Right kidney (tissue), 1 donor: Measurements from ENCODE around the gene LAMB3.

ENCODE experiments used
- DNase-seq: peaks from one replicate; pipeline ENCODE4 v3.0.0-alpha.2; 2016

The LAMB3 gene

DNA sequence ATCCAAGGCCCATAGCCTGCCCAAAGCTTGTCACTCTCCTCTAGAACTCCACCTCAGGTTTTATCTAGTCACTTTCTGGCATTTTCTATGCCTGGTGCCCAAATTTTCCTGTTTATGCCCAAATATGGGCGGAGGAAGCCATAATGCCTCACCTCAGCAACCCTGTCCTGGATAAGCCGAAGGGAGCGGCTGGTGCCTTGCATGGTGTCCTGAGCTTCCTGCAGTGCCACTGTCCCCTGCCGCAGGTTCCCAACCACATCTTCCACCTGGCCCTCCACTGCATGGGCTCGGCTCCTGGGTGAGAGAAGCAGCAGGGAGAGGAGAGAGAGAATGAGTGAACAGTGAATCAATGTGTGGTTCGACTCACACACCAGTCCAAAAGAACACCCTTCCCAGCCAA is 34.5 kb downstream of the LAMB3 start:
- no peak for DNase-seq

DNA sequence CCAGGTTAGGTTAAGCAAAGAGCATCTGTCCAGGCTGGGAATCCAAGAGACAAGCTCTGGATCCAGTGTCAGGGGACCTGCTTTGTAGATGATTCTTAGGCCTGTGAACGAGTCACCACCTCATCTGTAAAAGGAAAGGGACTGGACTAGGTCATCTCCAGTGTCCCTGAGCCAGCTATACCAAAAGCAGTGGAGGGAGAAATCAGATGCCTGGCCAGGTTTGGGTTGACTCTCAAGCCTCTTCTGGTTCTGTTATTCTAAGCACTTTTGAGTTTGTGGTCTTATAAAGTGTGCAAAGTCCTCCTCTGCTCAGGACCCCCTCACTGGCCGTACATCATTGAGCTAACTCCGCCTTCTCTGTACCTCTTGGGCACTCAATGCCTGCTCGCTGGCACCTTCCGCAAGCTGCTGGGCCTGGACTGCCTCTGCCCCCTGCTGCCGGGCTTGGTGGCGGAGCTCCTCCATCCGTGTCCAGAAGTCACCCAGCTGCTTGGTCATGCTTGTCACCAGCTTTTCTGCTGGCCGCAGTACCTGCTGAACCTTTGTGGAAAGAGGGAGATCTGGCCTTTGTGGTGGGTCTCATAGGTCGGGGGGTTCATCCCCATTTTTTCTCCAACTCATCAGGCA is 35.1 kb downstream of the LAMB3 start:
- no peak for DNase-seq

DNA sequence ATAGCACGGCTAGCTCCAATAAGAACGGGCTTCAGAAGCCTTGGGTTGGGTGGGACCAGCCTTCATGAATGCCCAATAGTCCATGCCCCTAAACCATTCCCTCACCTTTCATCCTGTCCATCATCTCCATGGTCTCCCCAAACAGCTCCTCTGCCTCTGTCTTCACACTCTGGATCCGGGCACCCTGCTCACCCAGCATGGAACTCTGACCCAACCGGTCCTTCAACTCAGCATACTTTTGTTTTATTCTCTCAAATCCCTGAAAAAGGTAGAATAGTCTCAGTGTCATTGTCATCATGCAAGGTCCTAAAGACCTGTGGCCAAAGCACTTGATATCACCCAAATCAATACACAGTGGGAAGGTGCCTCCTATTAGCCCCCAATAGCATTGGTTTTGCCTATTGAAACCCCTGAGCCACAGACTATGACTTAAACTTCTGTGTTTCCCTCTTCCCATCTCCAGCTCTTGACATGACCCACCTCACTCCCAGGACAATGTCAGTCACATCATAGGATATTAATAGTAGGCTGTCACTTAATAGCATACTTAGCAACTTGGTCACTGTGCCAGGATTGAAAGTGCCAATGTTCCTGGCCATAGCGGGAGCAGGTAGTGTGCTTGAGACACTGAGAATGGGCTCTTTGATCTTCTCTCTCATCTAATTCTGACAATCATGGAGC is 35.7 kb downstream of the LAMB3 start:
- no peak for DNase-seq

DNA sequence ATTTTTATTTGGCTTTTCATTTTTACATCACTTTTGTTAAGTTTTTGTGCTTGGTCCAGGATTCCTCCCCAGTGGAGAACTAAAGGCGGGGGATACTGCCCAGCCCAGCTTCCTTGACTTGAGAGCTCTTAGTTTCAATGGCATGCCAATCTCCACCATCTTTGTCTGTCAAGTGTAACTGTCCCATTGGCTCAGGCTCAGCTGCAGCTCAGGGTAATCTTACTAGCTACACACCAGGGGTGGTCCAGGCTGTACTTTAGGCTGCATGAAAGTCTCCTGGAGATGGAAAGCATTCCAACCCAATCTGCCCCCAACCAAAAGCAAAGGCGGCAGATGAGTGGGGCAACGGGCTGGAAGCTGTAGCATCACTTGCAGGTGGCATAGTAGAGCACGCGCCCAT is 37.3 kb downstream of the LAMB3 start:
- no peak for DNase-seq

DNA sequence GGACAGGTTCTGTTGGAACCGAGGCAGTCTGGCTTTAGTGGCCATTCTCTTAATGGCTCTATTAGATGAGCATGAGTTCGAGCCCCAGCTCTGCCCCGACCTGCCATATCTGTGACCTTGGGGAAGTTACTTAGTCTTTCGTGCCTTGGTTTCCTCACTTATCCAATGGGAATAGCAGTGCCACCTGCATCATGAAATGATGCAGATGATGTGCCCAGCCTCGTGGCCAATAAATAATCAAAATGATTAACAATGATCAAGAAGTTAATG is 38.1 kb downstream of the LAMB3 start:
- DNase-seq = no peak

DNA sequence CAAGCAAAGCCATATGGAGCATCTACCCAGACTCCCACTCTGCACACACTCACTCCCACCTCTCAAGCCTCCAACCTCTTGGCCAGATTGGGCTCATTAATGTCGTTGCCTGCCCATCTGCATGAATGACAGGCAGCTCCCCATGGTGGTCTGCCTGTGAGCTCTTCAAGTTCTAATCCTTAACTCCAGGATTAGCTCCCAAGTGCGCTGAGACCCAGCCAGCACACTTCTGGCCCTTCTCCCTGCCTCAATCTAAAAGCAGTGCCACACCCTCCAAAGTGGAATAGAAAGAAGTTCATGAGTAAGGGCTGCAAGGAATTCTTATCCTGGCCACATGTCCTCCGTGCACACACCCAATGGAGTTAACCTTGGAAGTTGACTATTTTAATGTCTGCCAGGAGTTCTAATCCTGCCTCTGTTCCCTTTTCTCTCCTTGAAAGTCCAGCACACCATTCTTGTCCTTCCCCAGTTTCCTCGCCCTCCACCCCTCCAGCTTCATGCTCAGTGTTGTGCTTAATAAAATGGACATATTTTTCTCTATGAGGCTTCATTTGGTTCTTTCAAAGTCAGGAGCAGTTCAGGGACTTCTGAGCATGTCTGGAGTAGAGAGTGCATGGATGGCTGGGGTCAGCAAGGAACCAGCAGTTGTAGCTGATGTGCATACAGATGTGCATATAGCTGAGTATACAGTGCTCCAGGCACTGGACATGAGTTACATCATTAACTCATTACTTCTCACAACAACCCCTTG is 38.6 kb downstream of the LAMB3 start:
- DNase-seq = no peak

DNA sequence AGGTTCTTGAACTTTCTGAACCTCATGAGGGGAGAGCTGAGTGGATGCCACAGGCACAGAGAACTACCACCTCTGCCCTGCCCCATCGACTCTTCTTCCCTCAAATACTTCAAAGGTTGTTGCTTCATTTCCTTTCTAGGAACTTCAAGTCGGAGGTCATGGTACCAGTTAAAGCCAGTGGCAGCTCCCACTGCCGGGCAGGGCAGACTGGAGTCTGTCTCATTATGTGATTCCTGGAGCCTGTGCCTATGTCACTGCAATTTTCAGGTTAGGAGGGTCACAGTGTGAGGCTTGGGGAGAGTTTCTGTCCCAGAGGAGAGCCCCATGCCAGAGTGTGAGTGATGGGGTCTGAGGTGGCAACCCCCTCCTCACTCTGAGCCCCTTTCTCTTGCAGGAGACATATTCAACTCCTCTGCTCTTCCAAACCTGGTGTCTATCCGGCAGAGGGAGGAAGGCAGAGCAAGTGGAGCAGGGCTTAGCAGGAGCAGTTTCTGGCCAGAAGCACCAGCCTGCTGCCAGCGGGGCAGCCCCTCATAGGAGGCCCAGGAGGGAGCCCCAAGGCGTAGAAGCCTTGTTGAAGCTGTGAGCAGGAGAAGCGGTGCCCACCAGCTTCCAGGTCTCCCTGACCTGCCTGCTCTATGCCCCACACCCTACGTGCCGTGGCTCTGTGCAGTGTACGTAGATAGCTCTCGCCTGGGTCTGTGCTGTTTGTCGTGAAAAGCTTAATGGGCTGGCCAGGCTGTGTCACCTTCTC is 39.4 kb downstream of the LAMB3 start:
- no peak for DNase-seq

DNA sequence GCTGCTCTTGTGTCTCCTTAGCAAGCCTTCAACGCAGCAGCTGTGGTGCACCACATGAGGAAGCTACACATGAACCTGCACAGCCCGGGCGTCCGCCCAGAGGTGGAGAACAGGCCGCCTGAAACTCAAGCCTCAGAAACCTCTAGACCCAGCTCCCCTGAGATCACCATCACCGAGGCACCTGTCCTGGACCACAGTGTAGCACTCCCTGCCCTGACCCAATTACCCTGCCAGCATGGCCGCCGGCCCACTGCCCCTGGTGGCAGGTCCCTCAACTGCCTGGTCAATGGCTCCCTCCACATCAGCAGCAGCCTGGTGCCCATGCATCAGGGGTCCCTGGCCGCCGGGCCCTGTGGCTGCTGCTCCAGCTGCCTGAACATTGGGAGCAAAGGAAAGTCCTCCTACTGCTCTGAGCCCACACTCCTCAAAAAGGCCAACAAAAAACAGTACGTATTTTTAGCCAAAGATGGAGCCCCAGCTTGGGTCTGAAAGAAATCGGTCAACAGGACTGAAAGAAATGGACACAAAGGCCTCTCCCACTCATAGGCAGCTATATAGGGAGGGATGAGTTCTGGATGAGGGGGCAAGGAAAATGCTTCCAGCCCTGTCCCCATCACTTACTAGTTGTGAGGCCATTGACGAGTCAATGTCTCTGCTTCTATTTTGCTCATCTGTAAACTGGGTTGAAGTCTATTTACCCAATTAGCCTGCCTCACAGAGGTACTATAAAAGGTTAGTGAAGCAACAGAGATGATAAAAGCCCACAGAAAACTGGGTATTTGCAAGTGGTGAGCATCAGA is 40.3 kb downstream of the LAMB3 start:
- DNase-seq = no peak

DNA sequence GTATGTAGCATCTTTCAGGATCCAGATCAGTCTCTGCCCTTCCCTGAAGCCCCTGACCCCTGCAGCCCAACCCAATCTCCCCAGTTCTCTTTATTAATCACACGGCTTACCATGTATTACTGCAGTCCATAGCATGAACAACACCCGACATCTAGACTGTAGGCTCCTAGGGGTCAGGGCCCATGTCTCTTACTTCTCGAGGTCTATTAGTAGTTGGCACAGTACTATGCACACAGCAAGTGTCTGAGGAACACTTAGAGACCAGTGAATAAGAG is 41.7 kb downstream of the LAMB3 start:
- DNase-seq = no peak

DNA sequence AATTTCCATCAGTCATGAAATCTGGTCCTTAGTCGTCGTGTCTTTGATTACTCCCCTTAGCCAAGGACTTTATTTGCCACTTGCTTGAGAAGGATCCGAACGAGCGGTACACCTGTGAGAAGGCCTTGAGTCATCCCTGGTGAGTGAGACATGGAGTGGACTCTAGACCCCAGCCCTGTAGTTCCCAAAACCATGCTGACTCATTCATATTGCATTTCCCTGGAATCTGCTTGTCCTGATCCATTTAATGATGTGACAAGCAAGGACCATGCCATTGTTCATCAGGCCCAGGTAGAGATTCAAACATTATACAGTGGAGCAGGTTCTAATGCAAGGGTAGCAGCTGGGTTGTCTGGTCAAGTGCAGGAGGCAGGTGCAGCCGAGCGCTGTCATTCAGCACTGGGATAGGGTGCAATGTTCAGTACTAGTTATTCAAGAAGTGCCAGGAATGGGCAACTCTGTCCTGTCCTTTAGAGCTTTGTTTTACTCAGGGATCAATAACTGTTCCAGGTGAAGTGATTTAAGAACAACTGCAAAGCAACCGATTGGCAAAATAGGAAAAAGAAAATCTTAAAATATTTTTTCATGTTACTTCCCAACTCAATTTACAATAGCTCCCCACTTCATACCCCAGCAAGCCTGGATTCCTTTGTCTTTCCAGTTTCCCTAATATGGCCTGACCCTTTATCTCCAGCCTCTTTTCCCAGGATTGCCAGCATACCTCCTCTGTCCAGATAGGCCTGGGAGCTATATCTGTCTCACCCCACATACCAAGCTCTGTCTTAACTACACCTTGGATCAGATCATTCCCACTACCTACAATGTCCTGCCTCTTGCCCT is 42.2 kb downstream of the LAMB3 start:
- no peak for DNase-seq

DNA sequence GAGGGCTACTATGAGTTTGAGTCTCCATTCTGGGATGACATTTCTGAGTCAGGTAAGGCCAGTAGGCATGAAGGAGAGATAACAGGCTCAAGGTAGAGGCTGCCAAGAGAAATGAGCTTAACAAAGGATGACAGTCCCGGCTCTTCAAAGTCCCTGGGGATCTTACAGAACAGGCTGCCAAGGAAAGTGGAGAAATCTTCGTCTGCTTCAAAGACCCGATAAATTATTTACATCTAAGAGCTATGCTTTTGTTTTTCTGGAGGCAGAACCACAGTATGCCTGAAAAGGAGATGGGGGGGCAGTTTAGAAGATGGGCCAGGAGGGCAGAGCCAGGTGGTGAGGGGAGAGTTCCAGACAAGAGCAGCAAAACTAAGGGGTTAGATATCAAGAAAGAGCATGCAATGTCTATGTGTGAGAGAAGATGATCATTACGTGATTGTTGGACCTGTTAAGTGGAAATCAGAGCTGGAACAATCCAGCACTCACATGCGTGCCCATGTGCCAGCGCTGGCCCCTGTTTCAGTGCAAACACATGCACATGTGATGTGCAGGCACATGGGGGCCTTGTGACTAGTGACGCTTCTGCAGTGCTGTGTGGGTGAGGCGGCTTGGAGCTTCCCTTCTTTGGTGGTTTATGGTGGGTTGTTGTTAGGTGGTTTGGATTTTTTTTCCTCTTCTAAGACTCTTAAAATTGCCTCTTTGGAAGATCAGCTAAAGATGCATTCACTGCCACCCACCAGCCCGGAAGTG is 43.0 kb downstream of the LAMB3 start:
- no peak for DNase-seq

DNA sequence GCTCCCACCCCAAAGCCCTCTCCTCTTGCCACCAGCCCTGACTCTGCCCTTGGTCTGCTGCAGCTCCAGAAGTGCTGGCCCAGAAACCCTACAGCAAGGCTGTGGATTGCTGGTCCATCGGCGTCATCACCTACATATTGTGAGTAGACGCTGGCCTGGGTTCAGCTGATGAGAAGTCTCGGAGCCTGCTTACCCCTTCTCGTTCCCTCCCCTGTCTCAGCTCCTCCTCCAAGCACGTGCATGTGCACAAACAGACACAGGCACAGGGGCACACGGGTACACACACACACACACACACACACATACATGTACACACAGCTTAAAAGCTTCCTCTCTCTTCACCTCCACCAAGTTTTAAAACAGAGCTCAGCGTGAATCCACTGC is 44.4 kb downstream of the LAMB3 start:
- DNase-seq = no peak

DNA sequence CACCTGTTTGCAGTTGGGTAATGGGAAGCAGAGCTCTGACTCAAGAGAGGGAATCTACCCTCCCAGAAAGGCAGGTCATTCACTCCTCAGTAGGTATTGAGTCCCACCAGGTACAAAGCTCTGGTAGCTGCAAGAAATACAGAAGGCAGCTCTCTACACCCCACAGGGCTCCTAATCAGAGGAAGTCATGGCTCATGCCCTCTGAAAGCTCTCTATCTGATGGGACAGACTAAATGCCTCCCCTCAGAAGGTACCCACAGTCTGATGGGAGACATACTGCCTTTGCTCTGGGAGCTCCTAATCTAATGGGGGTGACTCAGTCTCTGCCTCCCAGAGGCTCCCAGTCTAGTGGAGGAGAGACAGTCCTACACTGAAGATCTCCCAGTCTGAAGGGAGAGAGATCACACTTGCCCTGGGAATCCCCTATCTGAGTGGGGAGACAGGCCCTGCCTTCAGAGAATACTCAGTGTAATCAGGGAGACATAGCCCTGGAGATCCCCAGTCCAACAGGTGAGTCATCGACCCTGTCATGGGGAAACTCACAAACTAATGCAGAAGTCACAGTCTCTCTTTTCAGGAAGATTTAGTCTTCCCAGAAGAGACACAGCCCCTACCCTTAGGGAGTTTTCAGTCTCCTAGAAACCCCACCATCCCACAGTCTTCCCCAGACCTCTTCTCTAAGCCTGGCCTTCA is 45.0 kb downstream of the LAMB3 start:
- DNase-seq = no peak

DNA sequence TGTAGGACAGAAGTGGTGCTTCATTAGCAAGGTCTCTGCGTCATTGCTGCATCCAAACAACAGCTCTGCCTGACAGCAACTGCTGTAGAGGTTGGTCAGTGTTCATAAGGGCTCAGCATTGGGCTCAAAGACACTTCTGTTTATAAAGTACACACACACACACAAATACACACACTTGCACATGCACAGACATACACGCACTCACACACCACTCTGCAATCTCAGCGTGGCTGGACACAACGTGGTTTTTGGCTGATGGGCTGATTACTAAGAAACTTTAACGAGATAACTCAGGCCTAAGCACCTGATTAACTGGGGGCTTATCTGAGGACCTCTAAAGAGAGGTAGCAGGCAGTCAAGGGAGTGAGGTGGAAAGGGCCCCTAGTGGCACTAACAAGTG is 48.3 kb downstream of the LAMB3 start:
- DNase-seq = no peak

DNA sequence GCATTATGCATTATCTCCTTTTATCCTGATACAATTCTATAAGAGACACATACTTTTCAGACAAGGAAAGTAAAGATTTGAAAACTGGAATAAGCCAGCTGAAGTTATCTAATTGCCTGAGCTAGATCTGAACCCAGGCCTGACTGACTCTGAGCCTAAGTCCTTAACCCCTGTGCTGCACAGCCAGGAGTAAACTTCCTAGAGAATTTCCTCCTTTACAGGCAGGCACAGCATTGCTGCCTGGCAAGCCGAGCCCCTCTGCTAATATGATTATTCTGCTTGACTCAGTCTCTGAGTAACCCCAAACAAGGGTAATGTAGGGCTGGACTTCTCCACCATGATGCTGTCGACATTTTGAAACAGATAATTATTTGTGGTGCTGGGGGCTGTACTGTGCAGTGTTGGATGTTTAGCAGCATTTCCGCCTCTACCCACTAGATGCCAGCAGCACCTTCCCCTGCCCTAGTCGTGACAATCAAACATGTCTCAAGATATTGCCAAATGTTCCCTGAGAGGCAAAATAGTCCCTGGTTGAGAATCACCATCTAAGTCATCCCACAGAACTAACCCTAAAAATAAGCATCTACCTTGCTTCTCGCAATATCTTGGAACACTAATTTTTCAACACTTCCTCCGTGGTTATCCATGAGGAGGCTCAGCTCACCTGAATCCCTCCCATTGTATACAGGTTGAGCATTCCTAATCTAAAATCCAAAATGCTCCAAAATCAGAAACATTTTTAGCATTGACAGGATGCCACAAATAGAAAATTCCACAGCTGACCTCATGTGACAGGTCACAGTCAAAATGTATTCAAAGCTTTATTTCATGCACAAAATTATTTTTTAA is 50.2 kb downstream of the LAMB3 start:
- DNase-seq = no peak

DNA sequence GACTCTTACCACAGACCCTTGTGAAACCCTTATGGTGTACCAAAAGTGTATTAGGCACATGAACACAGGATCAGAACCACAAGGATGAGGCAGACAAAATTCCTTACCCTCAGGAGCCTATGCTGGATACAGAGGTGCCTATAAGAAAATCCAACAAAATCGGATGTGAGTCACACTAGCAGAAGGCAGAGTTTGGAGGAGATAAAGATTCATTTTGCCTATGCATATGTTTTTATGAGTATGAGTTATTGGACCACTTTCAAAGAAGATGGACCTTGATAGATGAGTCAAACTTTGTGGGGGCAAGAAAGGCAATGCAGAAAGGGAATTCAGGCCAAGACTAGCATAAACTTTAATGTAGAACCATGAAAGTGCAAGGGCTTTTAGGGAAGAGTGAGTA is 51.7 kb downstream of the LAMB3 start:
- no peak for DNase-seq

DNA sequence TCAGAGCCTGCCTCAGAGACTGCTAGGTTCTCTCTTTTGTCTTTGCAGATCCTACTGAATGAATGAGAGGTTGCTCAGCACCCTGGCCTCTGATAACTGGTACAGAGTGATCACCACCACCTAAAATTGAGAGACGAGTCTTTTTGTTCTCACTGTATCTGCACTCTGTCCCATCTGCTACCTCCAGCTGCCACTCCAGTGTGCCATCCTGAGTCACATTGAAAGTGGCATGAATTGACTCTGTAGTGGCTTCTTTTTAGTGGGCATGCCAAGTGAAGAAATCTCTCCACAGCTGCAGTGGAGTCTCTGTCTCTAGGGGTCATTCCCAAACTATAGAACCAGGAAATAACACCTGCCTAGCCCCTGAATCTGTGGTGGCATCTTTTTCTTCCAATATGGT is 54.0 kb downstream of the LAMB3 start:
- DNase-seq = no peak

DNA sequence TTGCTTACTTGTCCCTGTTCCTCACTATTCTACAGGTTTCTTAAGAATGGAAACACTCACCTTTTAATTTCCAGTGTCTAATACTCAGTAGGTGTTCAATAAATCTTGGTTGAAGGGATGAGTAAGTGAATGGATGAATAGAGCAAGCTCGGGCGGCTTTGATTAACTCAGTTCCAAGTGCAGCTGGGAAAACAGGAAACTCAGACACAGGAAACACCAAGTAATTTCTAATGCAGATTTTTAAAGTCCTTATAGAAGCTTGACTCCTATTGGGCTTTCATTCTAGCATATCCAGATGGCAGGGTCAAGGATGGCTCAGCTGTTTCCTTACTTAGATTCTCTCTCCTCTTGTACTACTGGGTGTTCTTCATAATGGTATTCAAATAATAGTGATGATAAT is 54.7 kb downstream of the LAMB3 start:
- DNase-seq = no peak

DNA sequence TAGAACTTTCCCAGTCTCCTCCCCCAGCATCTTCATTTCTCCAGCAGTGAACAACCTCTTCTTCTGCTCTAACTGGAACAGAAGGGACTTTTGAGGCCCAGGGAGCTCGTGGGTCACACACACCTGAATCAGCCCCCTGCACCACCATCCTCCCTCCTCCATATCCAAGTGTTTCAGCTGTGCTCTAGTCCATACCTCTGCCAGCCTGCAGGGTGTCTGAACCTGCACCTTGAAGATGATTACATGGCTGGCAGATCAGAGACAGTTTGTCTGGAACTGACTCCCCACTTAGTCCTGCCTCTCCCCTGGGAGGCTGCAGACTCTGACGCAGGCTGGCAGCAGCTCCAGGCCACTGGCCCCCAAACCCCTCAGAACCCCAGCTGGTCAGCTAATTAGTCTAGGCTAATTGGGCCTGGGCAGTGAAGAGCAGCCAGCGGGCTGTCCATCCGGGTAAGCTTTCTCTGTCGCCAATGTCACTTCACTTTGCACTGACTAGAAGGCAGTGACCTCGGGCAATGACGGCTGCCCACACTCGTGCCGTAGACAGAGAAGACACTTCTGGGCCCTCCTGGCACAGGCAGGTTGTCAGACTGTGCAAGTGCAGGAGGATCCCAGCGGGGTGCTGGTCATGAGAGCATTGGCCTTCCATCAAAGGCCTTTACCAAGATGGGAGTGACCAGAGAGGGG is 56.5 kb downstream of the LAMB3 start:
- DNase-seq = no peak
